Endodermal cell (in vitro differentiated cells): ENCODE data around the gene MYO18B. TPM values are rescaled to one million over a fixed set of nuclear protein-coding genes. Genes with fewer than 3 reads are reported as not detected.

Experiments used
- DNase-seq: peaks from one replicate; pipeline ENCODE4 v3.0.0-alpha.2; 2017
- H3K27ac ChIP-seq: 2 replicates; pipeline ENCODE4 v1.5.1; 2013; ENCODE audit warnings: mild to moderate bottlenecking, low read depth, low read length, moderate library complexity
- H3K27me3 ChIP-seq: 2 replicates; pipeline ENCODE4 v1.6.1; 2013; ENCODE audit warnings: mild to moderate bottlenecking, low read length, moderate library complexity; ENCODE audit not compliant: insufficient read depth, control insufficient read depth, poor library complexity, severe bottlenecking
- H3K36me3 ChIP-seq: 2 replicates; pipeline ENCODE4 v1.7.0; 2013; ENCODE audit warnings: mild to moderate bottlenecking, low read length, moderate library complexity; ENCODE audit not compliant: control insufficient read depth, insufficient read depth
- H3K4me1 ChIP-seq: one replicate; pipeline ENCODE4 v1.7.0; 2013; ENCODE audit warnings: low read length; ENCODE audit not compliant: control insufficient read depth, insufficient read depth
- H3K4me3 ChIP-seq: 2 replicates; pipeline ENCODE4 v1.5.1; 2013; ENCODE audit warnings: mild to moderate bottlenecking, low read length, moderate library complexity
- H3K9ac ChIP-seq: 2 replicates; pipeline ENCODE4 v1.6.1; 2013; ENCODE audit warnings: mild to moderate bottlenecking, low read length, moderate library complexity; ENCODE audit not compliant: poor library complexity, severe bottlenecking; ENCODE audit errors: extremely low read depth
- H3K9me3 ChIP-seq: 2 replicates; pipeline ENCODE4 v1.6.1; 2013; ENCODE audit warnings: mild to moderate bottlenecking, low read length, moderate library complexity; ENCODE audit not compliant: control insufficient read depth
- H3K27ac Mint-ChIP-seq: 2 replicates; pipeline ENCODE4 v1.8.0; 2020; ENCODE audit warnings: mixed read lengths
- H3K27me3 Mint-ChIP-seq: 2 replicates; pipeline ENCODE4 v1.8.0; 2021; ENCODE audit warnings: mild to moderate bottlenecking, mixed read lengths; ENCODE audit not compliant: insufficient read depth
- H3K36me3 Mint-ChIP-seq: 2 replicates; pipeline ENCODE4 v1.8.0; 2020; ENCODE audit warnings: low read depth, mixed read lengths
- H3K4me1 Mint-ChIP-seq: 2 replicates; pipeline ENCODE4 v1.8.0; 2020; ENCODE audit warnings: mixed read lengths
- H3K4me3 Mint-ChIP-seq: 2 replicates; pipeline ENCODE4 v1.8.0; 2020; ENCODE audit warnings: mild to moderate bottlenecking, moderate library complexity, mixed read lengths
- H3K9me3 Mint-ChIP-seq: 2 replicates; pipeline ENCODE4 v1.8.0; 2020; ENCODE audit warnings: mild to moderate bottlenecking, mixed read lengths
- CTCF ChIP-seq: fragments of 200-600 bp; sonication (generic); conservative IDR thresholded peaks from 2 replicates; pipeline ENCODE4 v1.5.0; 2021; ENCODE audit warnings: antibody characterized with exemption, mild to moderate bottlenecking
- WGBS, 2 experiments: methylation state at CpG; one replicate each; pipeline versions ENCODE4 v1.1.5 to v1.1.7; 2013; ENCODE audit warnings: missing lambda C conversion rate in 2 of 2, mixed read lengths in 1 of 2; ENCODE audit not compliant: insufficient coverage in 1 of 2, insufficient read length in 1 of 2; 5-methylcytosine and 5-hydroxymethylcytosine counted together
- total RNA-seq, 2 donors: library from RNA; stranded (reverse); fragmentation: NEBNext Ultra II Directional in 1 of 2; extraction: Animal tissue kit (Norgen Biotek cat#: 25700) in 1 of 2; gene quantifications; 2 replicates in 1 of 2; 3 replicates in 1 of 2; pipeline ENCODE4 v1.2.1, GENCODE V29; 2021

The MYO18B gene
- total RNA-seq, 2 donors from 2014 or later, result 0.77 to 0.84 TPM

GRCh38 chr22:25823276-25823675 is 81.3 kb downstream of the MYO18B start:
- Histone ChIP-seq H3K36me3 (no peaks in the 10 kb centered on the region), H3K9me3 (peaks cover 10% of the 10 kb centered on the region), H3K27ac (no peak overlapping the region), H3K4me1 (peaks cover 4% of the 10 kb centered on the region), H3K27me3 (no peaks in the 10 kb centered on the region), H3K9ac (no peak overlapping the region), H3K4me3 (no peak overlapping the region)
- H3K27me3 Mint-ChIP-seq, result peaks cover 11% of the 10 kb centered on the region
- TF ChIP-seq CTCF, result no peak
- no peaks in the 10 kb centered on the region for H3K36me3 Mint-ChIP-seq
- 89 to 93% methylated on average over 7 to 15 of the region's 15 CpGs for WGBS, 2 experiments
- H3K27ac Mint-ChIP-seq, result no peak overlapping the region
- H3K9me3 Mint-ChIP-seq, result peaks cover 24% of the 10 kb centered on the region
- no peak for DNase-seq
- H3K4me3 Mint-ChIP-seq, result no peak overlapping the region
- H3K4me1 Mint-ChIP-seq, result peaks cover 2% of the 10 kb centered on the region

- TF ChIP-seq CTCF, result no peak
- Mint-ChIP-seq H3K36me3 (no peaks in the 10 kb centered on the region), H3K4me3 (no peak overlapping the region), H3K27ac (no peak overlapping the region), H3K27me3 (peaks cover 7% of the 10 kb centered on the region), H3K4me1 (no peaks in the 10 kb centered on the region), H3K9me3 (peaks cover 24% of the 10 kb centered on the region)
- no peaks in the 10 kb centered on the region for H3K27me3 ChIP-seq
- no peak overlapping the region for H3K9ac ChIP-seq
- DNase-seq, result no peak
- no peak overlapping the region for H3K4me3 ChIP-seq
- 81 to 88% methylated on average over 1 to 7 of the region's 7 CpGs for WGBS, 2 experiments
- peaks cover 11% of the 10 kb centered on the region for H3K9me3 ChIP-seq
- no peaks in the 10 kb centered on the region for H3K4me1 ChIP-seq
- H3K36me3 ChIP-seq, result no peaks in the 10 kb centered on the region
- no peak overlapping the region for H3K27ac ChIP-seq
Observed at GRCh38 chr22:25824828-25825423, 82.9 kb downstream of the MYO18B start.

GRCh38 chr22:25827415-25827814 is 85.4 kb downstream of the MYO18B start:
- DNase-seq, result no peak
- peaks cover 5% of the 10 kb centered on the region for H3K4me1 Mint-ChIP-seq
- Histone ChIP-seq H3K4me3 (no peak overlapping the region), H3K9ac (no peak overlapping the region), H3K27me3 (no peaks in the 10 kb centered on the region), H3K27ac (peak overlapping the region; percentile 66), H3K36me3 (no peaks in the 10 kb centered on the region), H3K9me3 (peaks cover 14% of the 10 kb centered on the region), H3K4me1 (no peaks in the 10 kb centered on the region)
- H3K27me3 Mint-ChIP-seq, result peaks cover 3% of the 10 kb centered on the region
- peaks cover 15% of the 10 kb centered on the region for H3K9me3 Mint-ChIP-seq
- no peaks in the 10 kb centered on the region for H3K36me3 Mint-ChIP-seq
- H3K4me3 Mint-ChIP-seq, result no peak overlapping the region
- H3K27ac Mint-ChIP-seq, result no peak overlapping the region
- 89 to 91% methylated on average over 6 to 8 of the region's 9 CpGs for WGBS, 2 experiments
- TF ChIP-seq CTCF, result no peak
